ENCODE measurements around the gene FPGS.

Gene FPGS

GRCh38 chr9:127803507-127804352, 1.0 kb downstream of the FPGS start:
- H3K4me1 Mint-ChIP-seq: peaks cover 27% of the 10 kb centered on the region
- peak; percentile 35 for DNase-seq
- no peaks in the 10 kb centered on the region for H3K27me3 Mint-ChIP-seq
- peak overlapping the region; percentile 90 for H3K27ac Mint-ChIP-seq
- no peaks in the 10 kb centered on the region for H3K9me3 Mint-ChIP-seq
- CTCF ChIA-PET: interaction anchor here (0.8 to 1.6 kb wide), 4 partner anchors 35 to 113 kb away, joined by 3 to 4 read pairs (median 3); no protein-coding TSS in a partner anchor
- H3K4me3 Mint-ChIP-seq: peak overlapping the region; percentile 94
- peaks cover 19% of the 10 kb centered on the region for H3K36me3 Mint-ChIP-seq

GRCh38 chr9:127805620-127806019, 2.9 kb downstream of the FPGS start:
- peaks cover 26% of the 10 kb centered on the region for H3K36me3 Mint-ChIP-seq
- peak; percentile 55 for DNase-seq
- H3K4me3 Mint-ChIP-seq: no peak overlapping the region
- H3K4me1 Mint-ChIP-seq: peaks cover 24% of the 10 kb centered on the region
- CTCF ChIA-PET: interaction anchor here (0.6 to 1.6 kb wide), 4 partner anchors 18 to 82 kb away, joined by 3 to 4 read pairs (median 4); no protein-coding TSS in a partner anchor
- H3K27me3 Mint-ChIP-seq: no peaks in the 10 kb centered on the region
- H3K9me3 Mint-ChIP-seq: no peaks in the 10 kb centered on the region
- no peak overlapping the region for H3K27ac Mint-ChIP-seq

GRCh38 chr9:127806871-127807270, 4.2 kb downstream of the FPGS start:
- no peaks in the 10 kb centered on the region for H3K9me3 Mint-ChIP-seq
- CTCF ChIA-PET: no interaction called here
- H3K36me3 Mint-ChIP-seq: peaks cover 30% of the 10 kb centered on the region
- DNase-seq: no peak
- H3K4me1 Mint-ChIP-seq: peaks cover 19% of the 10 kb centered on the region
- H3K4me3 Mint-ChIP-seq: no peak overlapping the region
- H3K27me3 Mint-ChIP-seq: no peaks in the 10 kb centered on the region
- H3K27ac Mint-ChIP-seq: no peak overlapping the region

GRCh38 chr9:127808347-127809001, 5.8 kb downstream of the FPGS start:
- DNase-seq: no peak
- Mint-ChIP-seq H3K27me3 (no peaks in the 10 kb centered on the region), H3K36me3 (peaks cover 34% of the 10 kb centered on the region), H3K27ac (no peak overlapping the region), H3K9me3 (no peaks in the 10 kb centered on the region), H3K4me1 (peaks cover 12% of the 10 kb centered on the region), H3K4me3 (no peak overlapping the region)
- CTCF ChIA-PET: interaction anchor here (1.2 to 1.7 kb wide), 2 partner anchors 45 to 62 kb away, joined by 3 to 5 read pairs; no protein-coding TSS in a partner anchor

GRCh38 chr9:127809002-127809539, 6.4 kb downstream of the FPGS start:
- H3K4me3 Mint-ChIP-seq: no peak overlapping the region
- no peaks in the 10 kb centered on the region for H3K27me3 Mint-ChIP-seq
- DNase-seq: no peak
- no peak overlapping the region for H3K27ac Mint-ChIP-seq
- peaks cover 38% of the 10 kb centered on the region for H3K36me3 Mint-ChIP-seq
- no peaks in the 10 kb centered on the region for H3K9me3 Mint-ChIP-seq
- CTCF ChIA-PET: interaction anchor here (1.2 to 1.7 kb wide), 2 partner anchors 46 to 61 kb away, joined by 3 to 5 read pairs; no protein-coding TSS in a partner anchor
- peaks cover 7% of the 10 kb centered on the region for H3K4me1 Mint-ChIP-seq

GRCh38 chr9:127809540-127810377, 7.1 kb downstream of the FPGS start:
- Mint-ChIP-seq H3K27me3 (no peaks in the 10 kb centered on the region), H3K36me3 (peaks cover 43% of the 10 kb centered on the region), H3K9me3 (no peaks in the 10 kb centered on the region), H3K4me3 (no peak overlapping the region), H3K27ac (no peak overlapping the region), H3K4me1 (no peaks in the 10 kb centered on the region)
- CTCF ChIA-PET: interaction anchor here (1.2 to 1.7 kb wide), 2 partner anchors 46 to 60 kb away, joined by 3 to 5 read pairs; no protein-coding TSS in a partner anchor
- no peak for DNase-seq

GRCh38 chr9:127810378-127811187, 7.9 kb downstream of the FPGS start:
- peaks cover 44% of the 10 kb centered on the region for H3K36me3 Mint-ChIP-seq
- H3K27ac Mint-ChIP-seq: no peak overlapping the region
- no peaks in the 10 kb centered on the region for H3K27me3 Mint-ChIP-seq

GRCh38 chr9:127812011-127812410, 9.3 kb downstream of the FPGS start:
- no peaks in the 10 kb centered on the region for H3K4me1 Mint-ChIP-seq
- H3K27ac Mint-ChIP-seq: no peak overlapping the region
- CTCF ChIA-PET: interaction anchor here (0.7 kb wide), 1 partner anchor 320 kb away, joined by 3 read pairs; no protein-coding TSS in a partner anchor
- H3K27me3 Mint-ChIP-seq: no peaks in the 10 kb centered on the region
- H3K4me3 Mint-ChIP-seq: no peak overlapping the region
- no peak for DNase-seq
- H3K9me3 Mint-ChIP-seq: no peaks in the 10 kb centered on the region
- H3K36me3 Mint-ChIP-seq: peaks cover 37% of the 10 kb centered on the region

More at GRCh38 chr9:127810378-127811187, 7.9 kb downstream of the FPGS start:
- no peaks in the 10 kb centered on the region for H3K4me1 Mint-ChIP-seq
- CTCF ChIA-PET: no interaction called here
- DNase-seq: no peak
- no peak overlapping the region for H3K4me3 Mint-ChIP-seq
- no peaks in the 10 kb centered on the region for H3K9me3 Mint-ChIP-seq

GRCh38 chr9:127812936-127813675, 10.4 kb downstream of the FPGS start:
- H3K36me3 Mint-ChIP-seq: peaks cover 38% of the 10 kb centered on the region

GRCh38 chr9:127813686-127814226, 11.1 kb downstream of the FPGS start:
- H3K36me3 Mint-ChIP-seq: peaks cover 42% of the 10 kb centered on the region
- no peak overlapping the region for H3K4me3 Mint-ChIP-seq
- no peaks in the 10 kb centered on the region for H3K4me1 Mint-ChIP-seq
- no peak overlapping the region for H3K27ac Mint-ChIP-seq
- DNase-seq: no peak
- H3K9me3 Mint-ChIP-seq: no peaks in the 10 kb centered on the region
- CTCF ChIA-PET: no interaction called here
- H3K27me3 Mint-ChIP-seq: no peaks in the 10 kb centered on the region

More at GRCh38 chr9:127812936-127813675, 10.4 kb downstream of the FPGS start:
- CTCF ChIA-PET: no interaction called here
- H3K4me3 Mint-ChIP-seq: no peak overlapping the region
- no peaks in the 10 kb centered on the region for H3K9me3 Mint-ChIP-seq
- H3K27ac Mint-ChIP-seq: no peak overlapping the region
- H3K27me3 Mint-ChIP-seq: no peaks in the 10 kb centered on the region
- DNase-seq: no peak
- H3K4me1 Mint-ChIP-seq: no peaks in the 10 kb centered on the region

GRCh38 chr9:127814619-127815511, 12.2 kb downstream of the FPGS start:
- H3K4me1 Mint-ChIP-seq: no peaks in the 10 kb centered on the region
- peaks cover 36% of the 10 kb centered on the region for H3K36me3 Mint-ChIP-seq
- no peak overlapping the region for H3K4me3 Mint-ChIP-seq
- CTCF ChIA-PET: no interaction called here
- no peak for DNase-seq
- no peaks in the 10 kb centered on the region for H3K9me3 Mint-ChIP-seq
- no peaks in the 10 kb centered on the region for H3K27me3 Mint-ChIP-seq
- peak overlapping the region; percentile 52 for H3K27ac Mint-ChIP-seq
